GM06990 (cell line): ENCODE data around the gene JAZF1.

Experiments used
- DNase-seq: peaks from one replicate; pipeline ENCODE4 v3.0.0-alpha.2; 2011; ENCODE audit not compliant: insufficient read length; ENCODE audit errors: extremely low read depth
- H3K27me3 ChIP-seq: replicated peaks from 2 replicates; pipeline ENCODE4 v1.6.0; 2011; ENCODE audit warnings: low read length; ENCODE audit not compliant: control insufficient read depth, insufficient read depth
- H3K36me3 ChIP-seq: 2 replicates; pipeline ENCODE4 v1.5.1; 2011; ENCODE audit warnings: low read length; ENCODE audit not compliant: control insufficient read depth, insufficient read depth
- H3K4me3 ChIP-seq: replicated peaks from 2 replicates; pipeline ENCODE4 v1.5.1; 2011; ENCODE audit warnings: low read depth, mild to moderate bottlenecking, control low read depth, low read length
- CTCF ChIP-seq: IDR thresholded peaks from 2 replicates; pipeline ENCODE4 v1.5.1; 2011; ENCODE audit warnings: low read length, control low read depth, mild to moderate bottlenecking, inconsistent platforms; ENCODE audit not compliant: insufficient read depth, poor library complexity, severe bottlenecking

JAZF1 gene

GRCh38 chr7:27799212-27799611, 381.4 kb downstream of the JAZF1 start:
- Histone ChIP-seq H3K36me3 (no peaks in the 10 kb centered on the region), H3K27me3 (no peaks in the 10 kb centered on the region), H3K4me3 (no peak overlapping the region)
- no peak for DNase-seq
- TF ChIP-seq CTCF: no peak

GRCh38 chr7:27795977-27796376, 384.6 kb downstream of the JAZF1 start:
- no peak for TF ChIP-seq CTCF
- no peak for DNase-seq
- Histone ChIP-seq H3K36me3 (no peaks in the 10 kb centered on the region; the same call in 1 of the 2 replicates), H3K4me3 (no peak overlapping the region), H3K27me3 (no peaks in the 10 kb centered on the region)

GRCh38 chr7:27793780-27794179, 386.8 kb downstream of the JAZF1 start:
- TF ChIP-seq CTCF: no peak

GRCh38 chr7:27788437-27788836, 392.2 kb downstream of the JAZF1 start:
- no peaks in the 10 kb centered on the region for H3K27me3 ChIP-seq
- DNase-seq: no peak
- no peak overlapping the region for H3K4me3 ChIP-seq
- H3K36me3 ChIP-seq: peaks cover 3% of the 10 kb centered on the region
- TF ChIP-seq CTCF: no peak

More at GRCh38 chr7:27793780-27794179, 386.8 kb downstream of the JAZF1 start:
- H3K27me3 ChIP-seq: no peaks in the 10 kb centered on the region
- DNase-seq: no peak
- H3K4me3 ChIP-seq: no peak overlapping the region
- H3K36me3 ChIP-seq: no peaks in the 10 kb centered on the region; the same call in 1 of the 2 replicates

GRCh38 chr7:27784399-27785053, 396.1 kb downstream of the JAZF1 start:
- H3K4me3 ChIP-seq: no peak overlapping the region
- no peaks in the 10 kb centered on the region for H3K27me3 ChIP-seq
- peak; percentile 61 for TF ChIP-seq CTCF
- peaks cover 3% of the 10 kb centered on the region for H3K36me3 ChIP-seq
- DNase-seq: peak; percentile 28

- no peak overlapping the region for H3K4me3 ChIP-seq
- TF ChIP-seq CTCF: no peak
- H3K27me3 ChIP-seq: no peaks in the 10 kb centered on the region
- no peak for DNase-seq
- H3K36me3 ChIP-seq: peaks cover 3% of the 10 kb centered on the region
These were observed 397.7 kb downstream of the JAZF1 start for GRCh38 chr7:27782849-27783248.
